ENCODE measurements around the gene CACNA2D4. TPM values are rescaled to one million over a fixed set of nuclear protein-coding genes. Genes with fewer than 3 reads are reported as not detected.
"Not testable (repeated sequence)": the region's sequence is repeated elsewhere in the genome, so short reads cannot be mapped to it uniquely, and the experiment has no call there.

CACNA2D4 gene
- polyA plus RNA-seq, 3 donors: 17.8 to 87.7 (median 22.1) TPM

DNA sequence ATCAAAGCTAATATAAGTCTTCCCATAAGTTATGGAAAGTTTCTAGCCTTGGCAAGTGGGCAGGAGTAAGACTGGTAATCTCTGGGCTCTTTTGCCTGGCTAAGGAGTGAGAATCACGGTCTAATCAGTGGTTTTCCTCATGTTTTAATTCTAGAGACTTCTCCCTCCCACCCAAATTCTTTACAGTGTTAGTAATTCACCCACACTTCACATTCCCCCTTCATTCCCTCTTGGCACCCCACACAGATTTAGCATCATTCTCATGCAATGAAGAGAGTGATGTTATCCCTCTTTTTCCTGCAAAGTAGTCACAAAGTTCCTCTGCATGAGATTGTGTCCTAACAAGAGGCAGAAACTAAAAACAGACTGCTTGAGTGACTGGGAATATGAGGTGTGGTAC, 28.6 kb upstream of the CACNA2D4 start:
- no peaks in the 10 kb centered on the region for H3K27me3 ChIP-seq (ENCODE audit: control insufficient read depth in 2 of 2, insufficient read depth in 2 of 2, low read length in 2 of 2)
- no peaks in the 10 kb centered on the region for H3K4me1 ChIP-seq (ENCODE audit: control insufficient read depth in 1 of 2, insufficient read depth in 2 of 2, low read length in 2 of 2)
- H2AFZ ChIP-seq (ENCODE audit: insufficient read depth, low read depth, low read length, poor library complexity, severe bottlenecking): no peak overlapping the region
- H3K36me3 ChIP-seq (replicated peaks in 1 of 2; ENCODE audit: control insufficient read depth in 1 of 2, insufficient read depth in 2 of 2, low read length in 2 of 2): peaks cover 50 to 67% of the 10 kb centered on the region in 2 donors
- no peak for DNase-seq
- no peak overlapping the region for H3K4me3 ChIP-seq (replicated peaks in 1 of 3; ENCODE audit: low read depth in 2 of 3, low read length in 3 of 3)
- Mint-ChIP-seq H3K4me1 (no peaks in the 10 kb centered on the region), H3K27ac (no peak overlapping the region), H3K27me3 (ENCODE audit: low read depth in 3 of 3) (peaks cover 0 to 3% (median 0%) of the 10 kb centered on the region in 3 donors), H3K4me3 (no peak overlapping the region), H3K9me3 (peaks cover 0 to 4% (median 0%) of the 10 kb centered on the region in 7 donors), H3K36me3 (peaks cover 66 to 79% of the 10 kb centered on the region in 2 donors)
- no peak overlapping the region for H3K4me2 ChIP-seq (replicated peaks; ENCODE audit: extremely low read depth, low read length, poor library complexity, severe bottlenecking)
- no peaks in the 10 kb centered on the region for H3K9me3 ChIP-seq (replicated peaks in 1 of 2; ENCODE audit: control insufficient read depth in 1 of 2, insufficient read depth in 1 of 2, low read length in 2 of 2)
- WGBS (ENCODE audit: insufficient coverage): no CpG with 5 or more reads among the region's 1 CpG
- intact Hi-C loops (cut with micrococcal nuclease): no loop called here
- H4K20me1 ChIP-seq (ENCODE audit: insufficient read depth, low read length): no peaks in the 10 kb centered on the region
- no peak overlapping the region for H3K27ac ChIP-seq (ENCODE audit: low read depth in 1 of 2, low read length in 2 of 2)
- H3K79me2 ChIP-seq (ENCODE audit: insufficient read depth, low read length): no peaks in the 10 kb centered on the region
- no peak overlapping the region for H3K9ac ChIP-seq (ENCODE audit: insufficient read depth, low read length, poor library complexity, severe bottlenecking)
- TF ChIP-seq, protein P1, sequence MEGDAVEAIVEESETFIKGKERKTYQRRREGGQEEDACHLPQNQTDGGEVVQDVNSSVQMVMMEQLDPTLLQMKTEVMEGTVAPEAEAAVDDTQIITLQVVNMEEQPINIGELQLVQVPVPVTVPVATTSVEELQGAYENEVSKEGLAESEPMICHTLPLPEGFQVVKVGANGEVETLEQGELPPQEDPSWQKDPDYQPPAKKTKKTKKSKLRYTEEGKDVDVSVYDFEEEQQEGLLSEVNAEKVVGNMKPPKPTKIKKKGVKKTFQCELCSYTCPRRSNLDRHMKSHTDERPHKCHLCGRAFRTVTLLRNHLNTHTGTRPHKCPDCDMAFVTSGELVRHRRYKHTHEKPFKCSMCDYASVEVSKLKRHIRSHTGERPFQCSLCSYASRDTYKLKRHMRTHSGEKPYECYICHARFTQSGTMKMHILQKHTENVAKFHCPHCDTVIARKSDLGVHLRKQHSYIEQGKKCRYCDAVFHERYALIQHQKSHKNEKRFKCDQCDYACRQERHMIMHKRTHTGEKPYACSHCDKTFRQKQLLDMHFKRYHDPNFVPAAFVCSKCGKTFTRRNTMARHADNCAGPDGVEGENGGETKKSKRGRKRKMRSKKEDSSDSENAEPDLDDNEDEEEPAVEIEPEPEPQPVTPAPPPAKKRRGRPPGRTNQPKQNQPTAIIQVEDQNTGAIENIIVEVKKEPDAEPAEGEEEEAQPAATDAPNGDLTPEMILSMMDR (IDR thresholded peaks at IDR 0.05): no peak

DNA sequence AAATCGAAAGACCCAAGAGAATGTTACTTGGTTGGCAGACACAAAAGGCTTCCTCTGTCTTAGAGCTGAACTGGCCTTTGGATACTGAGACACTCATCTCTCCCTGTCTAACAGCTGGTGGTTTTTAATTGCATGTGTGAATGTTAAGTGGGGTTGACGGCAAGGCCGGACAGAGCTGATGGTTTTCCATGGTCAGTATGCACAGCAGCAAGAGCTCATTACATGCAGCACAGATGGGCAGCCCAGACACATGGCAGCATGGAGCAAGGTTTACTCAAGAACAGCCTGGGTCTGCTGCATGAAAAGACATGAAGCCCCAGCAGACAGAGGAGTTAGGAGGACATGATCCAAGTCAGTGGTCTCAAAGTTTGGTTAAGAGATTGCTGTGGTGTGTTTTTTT, 27.8 kb upstream of the CACNA2D4 start:
- Mint-ChIP-seq H3K36me3 (peaks cover 67 to 75% of the 10 kb centered on the region in 2 donors), H3K9me3 (peaks cover 0 to 4% (median 0%) of the 10 kb centered on the region in 7 donors), H3K4me1 (no peaks in the 10 kb centered on the region), H3K27me3 (ENCODE audit: low read depth in 3 of 3) (peaks cover 0 to 3% (median 0%) of the 10 kb centered on the region in 3 donors), H3K4me3 (no peak overlapping the region), H3K27ac (no peak overlapping the region)
- H3K27me3 ChIP-seq (ENCODE audit: control insufficient read depth in 2 of 2, insufficient read depth in 2 of 2, low read length in 2 of 2): no peaks in the 10 kb centered on the region
- 100% methylated on average over 3 of the region's 3 CpGs for WGBS (ENCODE audit: insufficient coverage)
- no peak for DNase-seq
- H4K20me1 ChIP-seq (ENCODE audit: insufficient read depth, low read length): no peaks in the 10 kb centered on the region
- H3K27ac ChIP-seq (ENCODE audit: low read depth in 1 of 2, low read length in 2 of 2): no peak overlapping the region
- intact Hi-C loops (cut with micrococcal nuclease): no loop called here
- no peak overlapping the region for H3K4me2 ChIP-seq (replicated peaks; ENCODE audit: extremely low read depth, low read length, poor library complexity, severe bottlenecking)
- H3K4me3 ChIP-seq (replicated peaks in 1 of 3; ENCODE audit: low read depth in 2 of 3, low read length in 3 of 3): no peak overlapping the region
- H3K4me1 ChIP-seq (ENCODE audit: control insufficient read depth in 1 of 2, insufficient read depth in 2 of 2, low read length in 2 of 2): no peaks in the 10 kb centered on the region
- peaks cover 44 to 64% of the 10 kb centered on the region in 2 donors for H3K36me3 ChIP-seq (replicated peaks in 1 of 2; ENCODE audit: control insufficient read depth in 1 of 2, insufficient read depth in 2 of 2, low read length in 2 of 2)
- H3K9me3 ChIP-seq (replicated peaks in 1 of 2; ENCODE audit: control insufficient read depth in 1 of 2, insufficient read depth in 1 of 2, low read length in 2 of 2): no peaks in the 10 kb centered on the region
- no peak overlapping the region for H3K9ac ChIP-seq (ENCODE audit: insufficient read depth, low read length, poor library complexity, severe bottlenecking)
- TF ChIP-seq, protein P1 (IDR thresholded peaks at IDR 0.05): no peak
- H2AFZ ChIP-seq (ENCODE audit: insufficient read depth, low read depth, low read length, poor library complexity, severe bottlenecking): no peak overlapping the region
- H3K79me2 ChIP-seq (ENCODE audit: insufficient read depth, low read length): no peaks in the 10 kb centered on the region

DNA sequence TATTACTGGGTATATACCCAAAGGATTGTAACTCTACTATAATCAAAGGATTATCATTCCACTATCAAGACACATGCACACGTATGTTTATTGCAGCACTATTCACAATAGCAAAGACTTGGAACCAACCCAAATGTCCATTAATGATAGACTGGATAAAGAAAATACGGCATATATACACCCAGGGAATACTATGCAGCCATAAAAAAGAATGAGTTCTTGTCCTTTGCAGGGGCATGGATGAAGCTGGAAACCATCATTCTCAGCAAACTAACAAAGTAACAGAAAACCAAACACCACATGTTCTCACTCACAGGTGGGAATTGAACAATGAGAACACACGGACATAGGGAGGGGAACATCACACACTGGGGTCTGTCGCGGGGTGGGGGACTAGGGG, 27.1 kb upstream of the CACNA2D4 start:
- DNase-seq; H3K9me3 Mint-ChIP-seq; H3K9ac ChIP-seq (ENCODE audit: insufficient read depth, low read length, poor library complexity, severe bottlenecking); H3K4me3 Mint-ChIP-seq; H3K4me1 Mint-ChIP-seq; H2AFZ ChIP-seq (ENCODE audit: insufficient read depth, low read depth, low read length, poor library complexity, severe bottlenecking); intact Hi-C loops (cut with micrococcal nuclease); H3K4me3 ChIP-seq (replicated peaks in 1 of 3; ENCODE audit: low read depth in 2 of 3, low read length in 3 of 3); H3K79me2 ChIP-seq (ENCODE audit: insufficient read depth, low read length); H3K9me3 ChIP-seq (replicated peaks in 1 of 2; ENCODE audit: control insufficient read depth in 1 of 2, insufficient read depth in 1 of 2, low read length in 2 of 2); H3K27ac ChIP-seq (ENCODE audit: low read depth in 1 of 2, low read length in 2 of 2); H3K27me3 ChIP-seq (ENCODE audit: control insufficient read depth in 2 of 2, insufficient read depth in 2 of 2, low read length in 2 of 2); H3K4me2 ChIP-seq (replicated peaks; ENCODE audit: extremely low read depth, low read length, poor library complexity, severe bottlenecking); H3K27me3 Mint-ChIP-seq (ENCODE audit: low read depth in 3 of 3); H4K20me1 ChIP-seq (ENCODE audit: insufficient read depth, low read length); H3K4me1 ChIP-seq (ENCODE audit: control insufficient read depth in 1 of 2, insufficient read depth in 2 of 2, low read length in 2 of 2); H3K27ac Mint-ChIP-seq: not testable (repeated sequence)
- H3K36me3 Mint-ChIP-seq: peaks cover 71 to 75% of the 10 kb centered on the region in 2 donors
- peaks cover 42 to 63% of the 10 kb centered on the region in 2 donors for H3K36me3 ChIP-seq (replicated peaks in 1 of 2; ENCODE audit: control insufficient read depth in 1 of 2, insufficient read depth in 2 of 2, low read length in 2 of 2)
- no CpG with 5 or more reads among the region's 5 CpGs for WGBS (ENCODE audit: insufficient coverage)
